OCI-M2 (cell line): ENCODE results near the gene CT45A8.
"Not testable (repeated sequence)": the region's sequence is repeated elsewhere in the genome, so short reads cannot be mapped to it uniquely, and the experiment has no call there.

Experiments
- DNase-seq: peaks from one replicate; lab custom pipeline; 2025; ENCODE audit not compliant: unreplicated experiment; lab: John Stamatoyannopoulos, UW

The CT45A8 gene, protein sequence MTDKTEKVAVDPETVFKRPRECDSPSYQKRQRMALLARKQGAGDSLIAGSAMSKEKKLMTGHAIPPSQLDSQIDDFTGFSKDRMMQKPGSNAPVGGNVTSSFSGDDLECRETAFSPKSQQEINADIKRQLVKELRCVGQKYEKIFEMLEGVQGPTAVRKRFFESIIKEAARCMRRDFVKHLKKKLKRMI

GRCh38 chrX:135854438-135854837 is at the start of gene CT45A8:
Gene CT45A8, minus strand, starts transcription at chrX:135854538. Its CDS starts 3,755 bp downstream, at chrX:135850783.
- not testable (repeated sequence) for DNase-seq

DNA sequence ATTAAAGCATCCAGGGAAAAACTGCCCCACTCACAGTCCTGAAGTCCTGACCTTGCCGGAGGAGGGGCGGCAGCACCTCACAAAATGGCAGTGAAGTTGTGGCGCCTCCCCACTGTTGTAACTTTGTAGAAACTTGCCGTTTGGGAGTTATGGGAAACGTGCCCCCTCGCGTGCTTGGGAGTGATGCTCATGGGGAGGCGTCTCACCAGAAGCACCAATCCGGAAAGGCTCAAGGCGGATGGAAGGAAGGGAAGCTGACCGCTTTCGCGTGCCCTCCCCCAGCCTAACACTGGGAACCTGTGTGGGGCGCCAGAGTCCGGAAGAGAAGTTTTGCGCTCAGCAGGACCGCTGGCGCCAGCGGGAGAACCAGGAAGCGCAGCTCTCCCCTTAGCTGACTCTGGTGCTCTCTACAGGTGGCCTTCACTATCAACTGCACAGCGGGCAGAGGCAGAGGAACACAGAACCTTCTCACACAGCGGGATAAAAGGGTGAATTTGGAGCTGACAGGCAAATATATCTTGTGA is 39.0 kb upstream of the CT45A8 start, which contains the start of the genes CT45A10 and SAGE1:
TSS of gene CT45A10 (minus strand) at position 151 of the 524 bp plus-strand sequence. CDS start 8,100 bp downstream, outside the sequence.
TSS of gene SAGE1 (plus strand) at position 423 of the 524 bp plus-strand sequence. CDS start 2,527 bp downstream, outside the sequence.
- no peak for DNase-seq

DNA sequence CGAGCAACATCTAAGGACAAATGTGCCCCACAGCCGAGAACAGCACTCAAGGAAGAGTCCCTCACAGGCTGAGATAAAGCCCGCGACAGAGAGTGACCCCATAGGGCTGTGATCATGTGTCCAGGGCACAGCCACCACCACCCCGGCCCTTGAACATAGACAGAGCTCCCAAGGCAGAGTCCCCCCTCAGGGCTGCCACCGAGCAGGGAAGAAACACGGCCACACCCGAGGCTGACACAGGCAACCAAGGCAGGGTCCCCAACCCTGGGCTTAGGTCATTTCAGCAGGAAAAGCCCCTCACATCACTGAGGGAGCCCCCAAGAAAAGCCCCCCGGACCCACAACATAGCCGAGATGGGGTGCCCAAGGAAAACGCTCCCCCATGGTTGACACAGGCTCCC is 38.4 kb upstream of the CT45A8 start:
- no peak for DNase-seq

DNA sequence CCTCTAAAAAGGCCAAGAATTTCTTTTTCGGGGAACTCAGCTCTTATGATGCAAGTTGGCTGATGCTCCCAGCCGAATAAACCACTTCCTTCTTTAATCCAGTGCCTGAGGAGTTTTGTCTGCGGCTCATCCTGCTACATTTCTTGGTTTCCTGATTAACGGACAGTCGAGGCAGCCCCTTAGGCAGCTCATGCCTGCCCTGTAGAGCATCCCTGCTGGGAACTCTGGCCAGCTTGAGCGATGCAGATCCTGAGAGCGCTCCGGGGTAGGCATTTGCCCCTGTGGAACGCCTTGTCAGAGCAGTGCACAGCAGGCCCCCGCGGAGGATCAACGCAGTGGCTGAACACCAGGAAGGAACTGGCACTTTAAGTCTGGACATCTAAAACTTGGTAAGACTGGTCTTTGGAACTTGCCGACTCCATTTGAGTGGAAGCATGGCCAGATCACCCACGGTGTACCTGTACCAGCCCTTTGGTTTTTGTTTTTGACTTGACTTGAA is 35.8 kb upstream of the CT45A8 start:
- no peak for DNase-seq

GRCh38 chrX:135888976-135889375 is 34.6 kb upstream of the CT45A8 start:
- not testable (repeated sequence) for DNase-seq

GRCh38 chrX:135888230-135888629 is 33.9 kb upstream of the CT45A8 start:
- not testable (repeated sequence) for DNase-seq

DNA sequence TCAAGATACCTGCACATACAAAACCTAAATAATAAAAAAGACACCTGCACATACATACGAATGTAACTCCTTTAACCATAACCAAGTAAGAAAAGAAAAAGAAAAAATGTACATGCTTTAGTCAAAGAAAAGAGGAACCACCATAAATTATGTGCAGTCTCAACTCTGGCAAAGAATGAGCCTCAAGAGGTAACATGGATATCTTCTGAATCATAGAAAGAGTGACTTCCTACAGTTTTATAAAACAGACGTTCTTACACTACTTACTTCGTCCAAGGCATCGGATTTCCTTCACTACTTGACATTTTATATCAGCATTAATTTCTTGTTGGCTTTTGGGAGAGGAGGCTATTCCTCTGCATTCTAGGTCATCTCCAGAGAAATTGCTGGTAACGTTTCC is 28.4 kb upstream of the CT45A8 start:
- not testable (repeated sequence) for DNase-seq

- not testable (repeated sequence) for DNase-seq
Measured at GRCh38 chrX:135871712-135872111, 17.4 kb upstream of the CT45A8 start, which contains the start of gene CT45A9. Gene CT45A9, minus strand, starts transcription at chrX:135871812. Its CDS starts 3,751 bp downstream, at chrX:135868061.

DNA sequence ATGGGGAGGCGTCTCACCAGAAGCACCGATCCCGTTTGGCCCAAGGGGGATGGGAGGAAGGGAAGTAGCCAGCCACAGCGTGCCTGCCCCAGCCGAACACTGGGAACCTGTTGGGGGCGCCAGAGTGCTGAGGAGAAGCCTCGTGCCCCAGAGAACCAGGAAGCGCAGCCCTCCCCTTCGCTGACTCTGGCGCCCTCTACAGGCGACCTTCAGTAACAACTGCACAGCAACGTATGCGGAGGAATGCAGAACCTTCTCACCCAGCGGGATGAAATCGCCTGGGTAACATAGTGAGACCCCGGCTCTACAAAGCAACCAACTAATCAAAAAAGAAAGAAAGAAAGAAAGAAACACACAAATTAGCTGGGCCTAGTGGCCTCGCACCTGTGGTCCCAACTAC is 17.2 kb downstream of the CT45A8 start, which contains the start of gene CT45A7:
TSS of gene CT45A7 (minus strand) at position 101 of the 400 bp plus-strand sequence. CDS start 3,747 bp downstream, outside the sequence.
- DNase-seq = not testable (repeated sequence)

DNA sequence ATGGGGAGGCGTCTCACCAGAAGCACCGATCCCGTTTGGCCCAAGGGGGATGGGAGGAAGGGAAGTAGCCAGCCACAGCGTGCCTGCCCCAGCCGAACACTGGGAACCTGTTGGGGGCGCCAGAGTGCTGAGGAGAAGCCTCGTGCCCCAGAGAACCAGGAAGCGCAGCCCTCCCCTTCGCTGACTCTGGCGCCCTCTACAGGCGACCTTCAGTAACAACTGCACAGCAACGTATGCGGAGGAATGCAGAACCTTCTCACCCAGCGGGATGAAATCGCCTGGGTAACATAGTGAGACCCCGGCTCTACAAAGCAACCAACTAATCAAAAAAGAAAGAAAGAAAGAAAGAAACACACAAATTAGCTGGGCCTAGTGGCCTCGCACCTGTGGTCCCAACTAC is 34.4 kb downstream of the CT45A8 start, which contains the start of gene CT45A2:
TSS of gene CT45A2 (minus strand) at position 101 of the 400 bp plus-strand sequence. CDS start 3,747 bp downstream, outside the sequence.
- not testable (repeated sequence) for DNase-seq

- DNase-seq = not testable (repeated sequence)
Measured at GRCh38 chrX:135802687-135803086, 51.7 kb downstream of the CT45A8 start, which contains the start of gene CT45A6. Gene CT45A6, minus strand, starts transcription at chrX:135802787. Its CDS starts 3,794 bp downstream, at chrX:135798993.
